ENCODE measurements around the gene CFAP46. TPM values are rescaled to one million over a fixed set of nuclear protein-coding genes. Genes with fewer than 3 reads are reported as not detected.

CFAP46 gene
- total RNA-seq, 1 experiment from 2014 or later, result 3.3 TPM

DNA sequence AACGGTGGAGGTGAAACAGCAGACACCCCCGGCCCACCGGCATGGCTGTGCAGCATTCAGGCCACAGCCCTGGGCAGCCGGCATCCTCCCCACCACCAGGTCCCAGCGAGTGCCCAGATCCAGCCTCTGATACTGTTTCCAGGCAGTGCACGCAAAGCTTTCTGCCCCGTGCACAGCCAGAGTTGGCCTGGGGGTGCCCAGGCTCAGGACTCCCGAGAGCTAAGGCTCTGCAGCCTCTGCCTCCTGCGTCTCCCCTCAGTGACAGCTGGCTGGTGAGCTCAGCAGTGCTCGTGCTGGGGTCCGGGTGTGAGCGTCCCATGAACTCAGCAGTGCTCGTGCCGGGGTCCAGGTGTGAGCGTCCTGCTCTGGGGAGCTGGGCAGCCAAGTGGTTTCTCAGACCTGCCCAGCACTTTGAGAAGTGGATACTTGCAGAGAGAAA, 65.4 kb downstream of the CFAP46 start (continued):
- TF ChIP-seq, protein P1, sequence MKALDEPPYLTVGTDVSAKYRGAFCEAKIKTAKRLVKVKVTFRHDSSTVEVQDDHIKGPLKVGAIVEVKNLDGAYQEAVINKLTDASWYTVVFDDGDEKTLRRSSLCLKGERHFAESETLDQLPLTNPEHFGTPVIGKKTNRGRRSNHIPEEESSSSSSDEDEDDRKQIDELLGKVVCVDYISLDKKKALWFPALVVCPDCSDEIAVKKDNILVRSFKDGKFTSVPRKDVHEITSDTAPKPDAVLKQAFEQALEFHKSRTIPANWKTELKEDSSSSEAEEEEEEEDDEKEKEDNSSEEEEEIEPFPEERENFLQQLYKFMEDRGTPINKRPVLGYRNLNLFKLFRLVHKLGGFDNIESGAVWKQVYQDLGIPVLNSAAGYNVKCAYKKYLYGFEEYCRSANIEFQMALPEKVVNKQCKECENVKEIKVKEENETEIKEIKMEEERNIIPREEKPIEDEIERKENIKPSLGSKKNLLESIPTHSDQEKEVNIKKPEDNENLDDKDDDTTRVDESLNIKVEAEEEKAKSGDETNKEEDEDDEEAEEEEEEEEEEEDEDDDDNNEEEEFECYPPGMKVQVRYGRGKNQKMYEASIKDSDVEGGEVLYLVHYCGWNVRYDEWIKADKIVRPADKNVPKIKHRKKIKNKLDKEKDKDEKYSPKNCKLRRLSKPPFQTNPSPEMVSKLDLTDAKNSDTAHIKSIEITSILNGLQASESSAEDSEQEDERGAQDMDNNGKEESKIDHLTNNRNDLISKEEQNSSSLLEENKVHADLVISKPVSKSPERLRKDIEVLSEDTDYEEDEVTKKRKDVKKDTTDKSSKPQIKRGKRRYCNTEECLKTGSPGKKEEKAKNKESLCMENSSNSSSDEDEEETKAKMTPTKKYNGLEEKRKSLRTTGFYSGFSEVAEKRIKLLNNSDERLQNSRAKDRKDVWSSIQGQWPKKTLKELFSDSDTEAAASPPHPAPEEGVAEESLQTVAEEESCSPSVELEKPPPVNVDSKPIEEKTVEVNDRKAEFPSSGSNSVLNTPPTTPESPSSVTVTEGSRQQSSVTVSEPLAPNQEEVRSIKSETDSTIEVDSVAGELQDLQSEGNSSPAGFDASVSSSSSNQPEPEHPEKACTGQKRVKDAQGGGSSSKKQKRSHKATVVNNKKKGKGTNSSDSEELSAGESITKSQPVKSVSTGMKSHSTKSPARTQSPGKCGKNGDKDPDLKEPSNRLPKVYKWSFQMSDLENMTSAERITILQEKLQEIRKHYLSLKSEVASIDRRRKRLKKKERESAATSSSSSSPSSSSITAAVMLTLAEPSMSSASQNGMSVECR (CRISPR knock-in tag; IDR thresholded peaks at IDR 0.05; ENCODE audit: borderline replicate concordance), result no peak
- no peak for TF ChIP-seq SMAD3 (CRISPR knock-in tag; IDR thresholded peaks at IDR 0.05; ENCODE audit: borderline replicate concordance)
- no peak for TF ChIP-seq TP53 (CRISPR knock-in tag; IDR thresholded peaks at IDR 0.05)
- TF ChIP-seq NFATC4 (CRISPR knock-in tag; IDR thresholded peaks at IDR 0.05), result no peak
- TF ChIP-seq NR3C1 (CRISPR knock-in tag; conservative IDR thresholded peaks at IDR 0.05; ENCODE audit: low read depth), result no peak
- TF ChIP-seq ZNF219 (CRISPR knock-in tag; IDR thresholded peaks at IDR 0.05; ENCODE audit: borderline replicate concordance), result no peak
- TF ChIP-seq, protein P2, sequence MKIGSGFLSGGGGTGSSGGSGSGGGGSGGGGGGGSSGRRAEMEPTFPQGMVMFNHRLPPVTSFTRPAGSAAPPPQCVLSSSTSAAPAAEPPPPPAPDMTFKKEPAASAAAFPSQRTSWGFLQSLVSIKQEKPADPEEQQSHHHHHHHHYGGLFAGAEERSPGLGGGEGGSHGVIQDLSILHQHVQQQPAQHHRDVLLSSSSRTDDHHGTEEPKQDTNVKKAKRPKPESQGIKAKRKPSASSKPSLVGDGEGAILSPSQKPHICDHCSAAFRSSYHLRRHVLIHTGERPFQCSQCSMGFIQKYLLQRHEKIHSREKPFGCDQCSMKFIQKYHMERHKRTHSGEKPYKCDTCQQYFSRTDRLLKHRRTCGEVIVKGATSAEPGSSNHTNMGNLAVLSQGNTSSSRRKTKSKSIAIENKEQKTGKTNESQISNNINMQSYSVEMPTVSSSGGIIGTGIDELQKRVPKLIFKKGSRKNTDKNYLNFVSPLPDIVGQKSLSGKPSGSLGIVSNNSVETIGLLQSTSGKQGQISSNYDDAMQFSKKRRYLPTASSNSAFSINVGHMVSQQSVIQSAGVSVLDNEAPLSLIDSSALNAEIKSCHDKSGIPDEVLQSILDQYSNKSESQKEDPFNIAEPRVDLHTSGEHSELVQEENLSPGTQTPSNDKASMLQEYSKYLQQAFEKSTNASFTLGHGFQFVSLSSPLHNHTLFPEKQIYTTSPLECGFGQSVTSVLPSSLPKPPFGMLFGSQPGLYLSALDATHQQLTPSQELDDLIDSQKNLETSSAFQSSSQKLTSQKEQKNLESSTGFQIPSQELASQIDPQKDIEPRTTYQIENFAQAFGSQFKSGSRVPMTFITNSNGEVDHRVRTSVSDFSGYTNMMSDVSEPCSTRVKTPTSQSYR (CRISPR knock-in tag; IDR thresholded peaks at IDR 0.05), result no peak
- TF ChIP-seq SP1 (CRISPR knock-in tag; conservative IDR thresholded peaks at IDR 0.05), result no peak
- no peak for TF ChIP-seq TEAD4 (CRISPR knock-in tag; IDR thresholded peaks at IDR 0.05)
- TF ChIP-seq RELA (CRISPR knock-in tag; IDR thresholded peaks at IDR 0.05; ENCODE audit: borderline replicate concordance), result no peak
- TF ChIP-seq, protein P3, sequence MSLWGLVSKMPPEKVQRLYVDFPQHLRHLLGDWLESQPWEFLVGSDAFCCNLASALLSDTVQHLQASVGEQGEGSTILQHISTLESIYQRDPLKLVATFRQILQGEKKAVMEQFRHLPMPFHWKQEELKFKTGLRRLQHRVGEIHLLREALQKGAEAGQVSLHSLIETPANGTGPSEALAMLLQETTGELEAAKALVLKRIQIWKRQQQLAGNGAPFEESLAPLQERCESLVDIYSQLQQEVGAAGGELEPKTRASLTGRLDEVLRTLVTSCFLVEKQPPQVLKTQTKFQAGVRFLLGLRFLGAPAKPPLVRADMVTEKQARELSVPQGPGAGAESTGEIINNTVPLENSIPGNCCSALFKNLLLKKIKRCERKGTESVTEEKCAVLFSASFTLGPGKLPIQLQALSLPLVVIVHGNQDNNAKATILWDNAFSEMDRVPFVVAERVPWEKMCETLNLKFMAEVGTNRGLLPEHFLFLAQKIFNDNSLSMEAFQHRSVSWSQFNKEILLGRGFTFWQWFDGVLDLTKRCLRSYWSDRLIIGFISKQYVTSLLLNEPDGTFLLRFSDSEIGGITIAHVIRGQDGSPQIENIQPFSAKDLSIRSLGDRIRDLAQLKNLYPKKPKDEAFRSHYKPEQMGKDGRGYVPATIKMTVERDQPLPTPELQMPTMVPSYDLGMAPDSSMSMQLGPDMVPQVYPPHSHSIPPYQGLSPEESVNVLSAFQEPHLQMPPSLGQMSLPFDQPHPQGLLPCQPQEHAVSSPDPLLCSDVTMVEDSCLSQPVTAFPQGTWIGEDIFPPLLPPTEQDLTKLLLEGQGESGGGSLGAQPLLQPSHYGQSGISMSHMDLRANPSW (CRISPR knock-in tag; conservative IDR thresholded peaks at IDR 0.05; ENCODE audit: low read depth), result no peak
- TF ChIP-seq SMAD4 (CRISPR knock-in tag; IDR thresholded peaks at IDR 0.05), result no peak

DNA sequence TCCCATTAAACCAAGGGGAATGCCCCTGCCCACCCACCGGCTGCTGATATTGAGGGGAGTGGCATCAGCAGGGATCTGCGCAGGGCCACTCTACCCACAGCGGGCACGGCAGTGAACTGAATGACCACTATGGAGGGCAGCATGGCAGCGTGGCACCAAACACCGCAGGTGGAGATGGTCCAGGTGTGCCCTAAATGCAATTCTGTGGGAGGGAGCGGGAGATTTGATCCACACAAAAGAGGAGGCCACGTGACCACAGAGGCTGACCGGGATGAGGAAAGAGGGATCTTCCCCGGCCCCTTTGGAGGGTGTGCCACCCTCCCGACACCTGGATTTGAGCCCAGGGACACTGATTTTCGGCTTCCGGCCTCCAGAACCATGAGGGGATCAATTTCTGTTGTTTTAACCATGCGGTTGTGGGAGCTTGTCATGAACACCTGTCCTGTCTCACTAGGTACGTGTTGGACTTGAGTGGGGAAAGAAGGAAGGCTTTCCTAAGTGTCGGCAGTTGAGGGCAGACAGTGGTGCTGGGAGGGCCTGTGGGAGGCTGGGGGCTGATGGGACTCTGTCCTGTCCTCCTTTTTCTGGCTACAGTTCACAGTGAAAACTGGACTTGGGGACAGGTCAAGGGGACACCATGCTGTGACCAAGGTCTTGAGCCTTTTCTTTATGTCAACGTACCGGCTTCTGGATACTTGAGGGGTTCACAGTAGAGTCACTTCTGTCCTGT, 66.1 kb downstream of the CFAP46 start:
- Mint-ChIP-seq H3K27me3 (ENCODE audit: low read depth) (no peaks in the 10 kb centered on the region), H3K27ac (no peak overlapping the region), H3K4me1 (peaks cover 9% of the 10 kb centered on the region), H3K9me3 (peaks cover 20% of the 10 kb centered on the region), H3K4me3 (no peak overlapping the region), H3K36me3 (peaks cover 12% of the 10 kb centered on the region)
- peak; percentile 6 for DNase-seq (ENCODE audit: low spot score)
- no peak for ATAC-seq
- POLR2A ChIA-PET, result no interaction called here
- CTCF ChIA-PET, result no interaction called here
- TF ChIP-seq ATF1 (CRISPR knock-in tag; IDR thresholded peaks at IDR 0.05) (no peak), SOX15 (CRISPR knock-in tag; IDR thresholded peaks at IDR 0.05) (no peak), GRHL2 (CRISPR knock-in tag; IDR thresholded peaks at IDR 0.05; ENCODE audit: insufficient replicate concordance, severe bottlenecking) (no peak), KAT7 (CRISPR knock-in tag; IDR thresholded peaks at IDR 0.05; ENCODE audit: borderline replicate concordance) (no peak), FOXP1 (CRISPR knock-in tag; IDR thresholded peaks at IDR 0.05; ENCODE audit: borderline replicate concordance) (no peak), ZNF263 (CRISPR knock-in tag; IDR thresholded peaks at IDR 0.05; ENCODE audit: low read depth) (no peak), ELF4 (CRISPR knock-in tag; IDR thresholded peaks at IDR 0.05; ENCODE audit: low read depth) (no peak), CREB1 (CRISPR knock-in tag; IDR thresholded peaks at IDR 0.05) (no peak), MXD4 (CRISPR knock-in tag; IDR thresholded peaks at IDR 0.05; ENCODE audit: borderline replicate concordance) (no peak), SMAD3 (CRISPR knock-in tag; IDR thresholded peaks at IDR 0.05; ENCODE audit: borderline replicate concordance) (no peak), RORB (CRISPR knock-in tag; IDR thresholded peaks at IDR 0.05) (no peak)
- TF ChIP-seq, protein P4, sequence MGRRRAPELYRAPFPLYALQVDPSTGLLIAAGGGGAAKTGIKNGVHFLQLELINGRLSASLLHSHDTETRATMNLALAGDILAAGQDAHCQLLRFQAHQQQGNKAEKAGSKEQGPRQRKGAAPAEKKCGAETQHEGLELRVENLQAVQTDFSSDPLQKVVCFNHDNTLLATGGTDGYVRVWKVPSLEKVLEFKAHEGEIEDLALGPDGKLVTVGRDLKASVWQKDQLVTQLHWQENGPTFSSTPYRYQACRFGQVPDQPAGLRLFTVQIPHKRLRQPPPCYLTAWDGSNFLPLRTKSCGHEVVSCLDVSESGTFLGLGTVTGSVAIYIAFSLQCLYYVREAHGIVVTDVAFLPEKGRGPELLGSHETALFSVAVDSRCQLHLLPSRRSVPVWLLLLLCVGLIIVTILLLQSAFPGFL (CRISPR knock-in tag; IDR thresholded peaks at IDR 0.05; ENCODE audit: borderline replicate concordance), result no peak
- TF ChIP-seq, protein P5, sequence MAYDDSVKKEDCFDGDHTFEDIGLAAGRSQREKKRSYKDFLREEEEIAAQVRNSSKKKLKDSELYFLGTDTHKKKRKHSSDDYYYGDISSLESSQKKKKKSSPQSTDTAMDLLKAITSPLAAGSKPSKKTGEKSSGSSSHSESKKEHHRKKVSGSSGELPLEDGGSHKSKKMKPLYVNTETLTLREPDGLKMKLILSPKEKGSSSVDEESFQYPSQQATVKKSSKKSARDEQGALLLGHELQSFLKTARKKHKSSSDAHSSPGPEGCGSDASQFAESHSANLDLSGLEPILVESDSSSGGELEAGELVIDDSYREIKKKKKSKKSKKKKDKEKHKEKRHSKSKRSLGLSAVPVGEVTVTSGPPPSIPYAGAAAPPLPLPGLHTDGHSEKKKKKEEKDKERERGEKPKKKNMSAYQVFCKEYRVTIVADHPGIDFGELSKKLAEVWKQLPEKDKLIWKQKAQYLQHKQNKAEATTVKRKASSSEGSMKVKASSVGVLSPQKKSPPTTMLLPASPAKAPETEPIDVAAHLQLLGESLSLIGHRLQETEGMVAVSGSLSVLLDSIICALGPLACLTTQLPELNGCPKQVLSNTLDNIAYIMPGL (CRISPR knock-in tag; IDR thresholded peaks at IDR 0.05), result no peak
